ENCODE data around the gene TFF1.

DNA sequence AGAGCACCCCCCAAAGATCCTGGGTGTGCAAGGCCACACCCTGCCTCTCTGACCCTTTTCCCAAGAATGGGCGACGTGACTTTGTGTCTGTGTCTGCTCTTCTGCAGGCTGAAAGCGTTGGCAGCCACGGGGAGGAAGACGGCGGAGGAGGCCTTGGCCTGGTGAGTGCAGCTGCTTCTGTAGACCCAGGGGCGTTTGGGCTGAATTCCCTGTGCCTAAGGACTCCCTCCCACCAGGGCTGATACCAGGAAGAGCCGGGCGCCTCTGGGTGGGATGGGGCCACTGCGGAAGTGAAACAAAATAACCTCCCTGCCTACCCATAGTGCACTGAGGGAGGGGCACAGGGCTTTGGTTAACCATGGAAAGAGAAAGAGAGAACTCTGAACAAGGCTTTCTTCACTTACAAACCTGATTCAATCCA, 39.9 kb upstream of the TFF1 start:
- TF ChIP-seq POLR2A (IDR thresholded peaks at IDR 0.05; ENCODE audit: low read length) (no peak), GATA1 (IDR thresholded peaks at IDR 0.05; ENCODE audit: low read depth, low read length) (no peak)

Data from erythroblast (primary cell).